Measurements from ENCODE around the gene GP9.

The GP9 gene

GRCh38 chr3:129060276-129061022 lies at the start of gene GP9:
TSS of gene GP9 (plus strand) at chr3:129060779. CDS start at chr3:129061740, 961 bp downstream.
- FAIRE-seq (no peak), DNase-seq (ENCODE audit: insufficient read length, low spot score) (no peak)

GRCh38 chr3:129013491-129013891 lies 47.1 kb upstream of the GP9 start:
- FAIRE-seq = no peak
- DNase-seq (ENCODE audit: insufficient read length, low spot score) = no peak

GRCh38 chr3:129014148-129014547 lies 46.4 kb upstream of the GP9 start:
- no peak for DNase-seq (ENCODE audit: insufficient read length, low spot score)
- FAIRE-seq = no peak

- FAIRE-seq = no peak
- no peak for DNase-seq (ENCODE audit: insufficient read length, low spot score)
Observed at GRCh38 chr3:129014793-129015345, 45.7 kb upstream of the GP9 start.

- FAIRE-seq (peak; percentile 66), DNase-seq (ENCODE audit: insufficient read length, low spot score) (no peak)
Observed at GRCh38 chr3:129015388-129016105, 45.0 kb upstream of the GP9 start.

GRCh38 chr3:129016356-129016719 lies 44.2 kb upstream of the GP9 start:
- FAIRE-seq = peak; percentile 70

GRCh38 chr3:129016720-129017483 lies 43.7 kb upstream of the GP9 start:
- peak; percentile 74 for FAIRE-seq
- no peak for DNase-seq (ENCODE audit: insufficient read length, low spot score)

More at GRCh38 chr3:129016356-129016719, 44.2 kb upstream of the GP9 start:
- DNase-seq (ENCODE audit: insufficient read length, low spot score) = no peak

- FAIRE-seq (peak; percentile 31), DNase-seq (ENCODE audit: insufficient read length, low spot score) (no peak)
Observed at GRCh38 chr3:129017484-129017899, 43.1 kb upstream of the GP9 start.

- DNase-seq (ENCODE audit: insufficient read length, low spot score) (no peak), FAIRE-seq (no peak)
Observed at GRCh38 chr3:129018271-129018670, 42.3 kb upstream of the GP9 start.

GRCh38 chr3:129018751-129019150 lies 41.8 kb upstream of the GP9 start:
- FAIRE-seq (no peak), DNase-seq (ENCODE audit: insufficient read length, low spot score) (no peak)

GRCh38 chr3:129019266-129019665 lies 41.3 kb upstream of the GP9 start:
- FAIRE-seq = no peak
- no peak for DNase-seq (ENCODE audit: insufficient read length, low spot score)

GRCh38 chr3:129020691-129021090 lies 39.9 kb upstream of the GP9 start:
- DNase-seq (ENCODE audit: insufficient read length, low spot score) (no peak), FAIRE-seq (no peak)

- DNase-seq (ENCODE audit: insufficient read length, low spot score) = no peak
- FAIRE-seq = no peak
Observed at GRCh38 chr3:129021140-129021551, 39.4 kb upstream of the GP9 start.

GRCh38 chr3:129022114-129023007 lies 38.2 kb upstream of the GP9 start:
- no peak for DNase-seq (ENCODE audit: insufficient read length, low spot score)
- FAIRE-seq = no peak

- DNase-seq (ENCODE audit: insufficient read length, low spot score) (no peak), FAIRE-seq (no peak)
Observed at GRCh38 chr3:129023008-129023358, 37.6 kb upstream of the GP9 start.

GRCh38 chr3:129023909-129024308 lies 36.7 kb upstream of the GP9 start:
- DNase-seq (ENCODE audit: insufficient read length, low spot score) (no peak), FAIRE-seq (no peak)

- FAIRE-seq (no peak), DNase-seq (ENCODE audit: insufficient read length, low spot score) (no peak)
Observed at GRCh38 chr3:129025108-129025507, 35.5 kb upstream of the GP9 start.

GRCh38 chr3:129025691-129026435 lies 34.7 kb upstream of the GP9 start:
- FAIRE-seq (no peak), DNase-seq (ENCODE audit: insufficient read length, low spot score) (no peak)

- FAIRE-seq = peak; percentile 91
Observed at GRCh38 chr3:129026728-129027543, 33.6 kb upstream of the GP9 start.

More at GRCh38 chr3:129026728-129027543, 33.6 kb upstream of the GP9 start:
- peak; percentile 96 for DNase-seq (ENCODE audit: insufficient read length, low spot score)

Data from GM19239 (cell line).